Adrenal gland (tissue), 5 donors: ENCODE data around the gene CACUL1.

Source experiments
- CTCF ChIP-seq, 6 experiments: fragments of 450-650 bp in 4 of 6; fragments of 200-600 bp in 2 of 6; sonication (generic) in 1 of 6; IDR thresholded peaks; 1 replicate in 5 of 6; 2 replicates in 1 of 6; pipeline versions ENCODE4 v1.5.1 to v1.8.0; 2016 to 2021; ENCODE audit warnings: antibody characterized with exemption in 6 of 6, mild to moderate bottlenecking in 2 of 6, moderate library complexity in 1 of 6
- POLR2A ChIP-seq, 2 donors: fragments of 450-650 bp; IDR thresholded peaks; one replicate each; pipeline ENCODE4 v1.6.1; 2017; ENCODE audit warnings: antibody characterized with exemption in 2 of 2, mild to moderate bottlenecking in 2 of 2, moderate library complexity in 1 of 2
- donor health status: DM: no; HTN: no; CAD: no.

DNA sequence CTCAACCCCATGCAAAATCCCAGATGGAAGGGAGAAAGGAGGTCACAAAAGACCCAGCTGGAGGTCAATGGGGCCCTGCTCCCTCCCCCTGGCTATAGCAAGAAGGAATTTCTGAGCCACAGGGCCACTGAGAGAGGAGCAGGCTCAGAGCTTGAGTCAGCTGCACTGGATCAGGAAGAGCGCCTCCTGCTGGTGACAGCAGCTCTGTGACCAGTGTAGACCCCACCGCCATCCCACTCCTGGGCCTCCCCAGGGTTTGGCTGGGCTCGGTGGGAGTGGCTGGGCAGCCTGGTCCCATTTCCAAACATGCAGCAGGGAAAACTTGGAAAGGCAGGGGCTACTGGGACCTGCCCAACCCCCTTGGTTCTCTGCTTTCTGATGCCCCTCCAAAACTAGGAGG is 127.8 kb downstream of the CACUL1 start:
- TF ChIP-seq CTCF (IDR thresholded peaks at IDR 0.05) (no peak), POLR2A (IDR thresholded peaks at IDR 0.05) (no peak)
